Measurements from ENCODE around the gene UNC5C.

DNA sequence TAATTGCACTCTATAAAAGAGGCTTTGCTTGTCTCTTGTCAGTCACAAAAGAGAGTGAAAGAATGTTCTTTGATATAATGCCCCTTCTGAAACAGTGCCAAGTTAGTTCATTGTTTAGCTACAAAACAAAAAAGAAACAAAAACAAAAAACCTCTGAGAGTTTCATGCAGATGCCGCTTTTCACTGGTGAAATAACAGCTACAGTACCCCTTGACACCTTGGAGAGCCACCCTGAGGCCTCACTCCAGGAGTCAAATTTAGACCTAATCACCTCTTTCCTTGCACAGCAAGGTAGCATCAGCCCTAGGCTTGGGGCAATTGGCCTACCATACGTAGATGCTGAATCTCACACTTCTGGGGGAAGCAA, 185.2 kb downstream of the UNC5C start:
- TF ChIP-seq, protein P1, sequence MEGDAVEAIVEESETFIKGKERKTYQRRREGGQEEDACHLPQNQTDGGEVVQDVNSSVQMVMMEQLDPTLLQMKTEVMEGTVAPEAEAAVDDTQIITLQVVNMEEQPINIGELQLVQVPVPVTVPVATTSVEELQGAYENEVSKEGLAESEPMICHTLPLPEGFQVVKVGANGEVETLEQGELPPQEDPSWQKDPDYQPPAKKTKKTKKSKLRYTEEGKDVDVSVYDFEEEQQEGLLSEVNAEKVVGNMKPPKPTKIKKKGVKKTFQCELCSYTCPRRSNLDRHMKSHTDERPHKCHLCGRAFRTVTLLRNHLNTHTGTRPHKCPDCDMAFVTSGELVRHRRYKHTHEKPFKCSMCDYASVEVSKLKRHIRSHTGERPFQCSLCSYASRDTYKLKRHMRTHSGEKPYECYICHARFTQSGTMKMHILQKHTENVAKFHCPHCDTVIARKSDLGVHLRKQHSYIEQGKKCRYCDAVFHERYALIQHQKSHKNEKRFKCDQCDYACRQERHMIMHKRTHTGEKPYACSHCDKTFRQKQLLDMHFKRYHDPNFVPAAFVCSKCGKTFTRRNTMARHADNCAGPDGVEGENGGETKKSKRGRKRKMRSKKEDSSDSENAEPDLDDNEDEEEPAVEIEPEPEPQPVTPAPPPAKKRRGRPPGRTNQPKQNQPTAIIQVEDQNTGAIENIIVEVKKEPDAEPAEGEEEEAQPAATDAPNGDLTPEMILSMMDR (IDR thresholded peaks at IDR 0.05): no peak
- TF ChIP-seq POLR2A (IDR thresholded peaks at IDR 0.05): no peak
